C1 segment of cervical spinal cord (tissue), 14 donors: Measurements from ENCODE around the gene ULK3.

ENCODE experiments used
- DNase-seq, 14 donors: peaks; one replicate each; lab custom pipeline; 2025; lab: John Stamatoyannopoulos, UW

Gene ULK3

DNA sequence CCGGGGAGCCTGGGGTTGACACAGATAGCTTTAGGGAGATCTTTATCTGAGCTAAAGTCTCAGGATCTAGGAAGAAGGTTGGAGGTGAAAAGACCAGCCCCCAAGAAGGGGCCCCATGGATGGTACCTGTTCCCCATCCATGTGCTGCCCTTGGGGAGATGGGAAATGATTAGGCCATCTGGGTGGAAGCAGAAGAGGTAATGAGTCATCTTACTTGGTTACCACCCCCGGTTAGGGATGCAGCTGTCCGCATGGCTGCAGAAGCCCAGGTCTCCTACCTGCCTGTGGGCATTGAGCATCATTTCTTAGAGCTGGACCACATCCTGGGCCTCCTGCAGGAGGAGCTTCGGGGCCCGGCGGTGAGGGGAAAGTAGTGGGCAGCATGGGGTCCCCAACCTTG is 19.6 kb downstream of the ULK3 start:
- no peak for DNase-seq

DNA sequence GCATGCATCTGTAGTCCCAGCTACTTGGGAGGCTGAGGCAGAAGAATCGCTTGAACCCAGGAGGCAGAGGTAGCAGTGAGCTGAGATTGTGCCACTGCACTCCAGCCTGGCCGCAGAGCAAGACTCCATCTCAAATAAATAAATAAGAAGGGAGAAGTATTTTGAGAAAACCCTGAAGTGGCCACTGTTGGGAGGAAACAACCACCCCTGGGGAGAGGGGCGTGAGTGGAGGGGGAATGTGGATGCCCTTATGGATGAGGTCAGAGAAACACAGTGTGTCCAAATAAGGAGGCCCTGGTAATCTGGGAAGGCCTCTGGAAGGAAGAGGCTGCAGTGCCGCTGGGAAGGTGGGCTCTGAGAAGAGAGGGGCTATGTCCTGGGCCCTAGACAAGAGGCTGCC is 20.7 kb downstream of the ULK3 start:
- no peak for DNase-seq

DNA sequence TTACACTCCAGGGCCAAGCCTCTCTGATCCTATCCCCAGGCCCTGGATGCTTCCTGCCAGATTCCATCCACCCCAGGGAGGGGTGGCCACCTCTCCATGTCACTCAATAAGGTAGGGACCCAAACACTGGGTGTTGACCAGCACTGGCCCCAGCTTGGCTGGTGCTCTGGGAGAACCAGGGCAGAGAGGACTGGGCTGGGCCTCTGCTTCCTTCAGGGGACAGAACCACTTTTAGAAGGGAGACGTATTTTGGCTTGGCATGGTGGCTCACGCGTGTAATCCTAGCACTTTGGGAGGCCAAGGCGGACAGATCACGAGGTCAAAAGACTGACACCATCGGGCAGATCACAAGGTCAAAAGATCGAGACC is 21.2 kb downstream of the ULK3 start:
- DNase-seq: no peak

DNA sequence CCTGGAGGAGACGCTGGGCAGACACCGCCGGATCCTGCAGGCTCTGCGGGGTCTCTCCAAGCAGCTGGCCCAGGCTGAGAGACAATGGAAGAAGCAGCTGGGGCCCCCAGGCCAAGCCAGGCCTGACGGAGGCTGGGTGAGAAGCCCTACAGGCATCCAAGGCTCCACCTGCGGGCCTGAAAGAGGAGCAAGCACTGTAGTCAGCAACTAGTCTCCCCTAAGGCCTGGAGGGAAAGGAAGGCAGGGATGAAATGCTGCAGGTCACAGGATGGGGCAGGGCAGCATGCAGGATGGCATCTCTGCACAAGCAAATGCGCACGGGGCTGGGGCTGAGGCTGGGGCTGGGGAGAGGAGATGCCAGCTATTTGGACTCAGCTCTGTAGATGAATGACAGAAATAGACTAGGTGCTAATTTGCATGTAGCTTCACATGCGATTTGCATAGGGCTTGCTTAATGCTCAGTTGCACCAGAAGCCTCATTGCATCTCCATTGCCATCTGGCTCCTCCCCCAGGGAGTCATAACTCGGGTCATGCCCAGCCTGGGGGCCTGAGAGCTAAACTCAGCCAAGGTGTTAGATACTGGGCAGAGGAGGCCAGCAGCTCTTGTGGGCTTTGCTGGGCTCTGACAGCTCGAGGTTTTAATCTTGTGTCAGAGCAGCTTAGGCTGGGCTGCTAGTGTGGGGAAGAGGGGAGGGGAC is 21.7 kb downstream of the ULK3 start:
- peak in 1 of 14 donors; percentile 59 for DNase-seq

DNA sequence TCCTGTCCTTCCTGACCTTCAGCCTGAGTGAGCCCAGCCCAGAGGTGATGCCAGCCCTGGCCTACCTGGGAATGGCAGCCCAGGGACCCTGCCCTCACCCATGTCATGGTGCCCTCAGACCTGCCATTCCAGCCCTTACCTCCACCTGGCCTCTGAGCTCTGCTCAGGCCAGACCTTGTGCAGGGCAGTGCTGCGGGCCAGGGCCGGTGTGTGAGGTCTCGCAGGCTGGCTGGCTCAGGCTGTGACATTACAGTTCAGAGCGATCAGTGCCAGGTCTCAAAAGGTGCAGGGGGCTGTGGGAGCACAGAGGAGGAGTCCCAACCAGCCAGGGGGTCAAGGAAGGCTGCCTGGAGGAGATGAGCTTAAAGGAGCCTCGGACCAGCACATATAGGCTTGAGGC is 22.9 kb downstream of the ULK3 start:
- DNase-seq: no peak

DNA sequence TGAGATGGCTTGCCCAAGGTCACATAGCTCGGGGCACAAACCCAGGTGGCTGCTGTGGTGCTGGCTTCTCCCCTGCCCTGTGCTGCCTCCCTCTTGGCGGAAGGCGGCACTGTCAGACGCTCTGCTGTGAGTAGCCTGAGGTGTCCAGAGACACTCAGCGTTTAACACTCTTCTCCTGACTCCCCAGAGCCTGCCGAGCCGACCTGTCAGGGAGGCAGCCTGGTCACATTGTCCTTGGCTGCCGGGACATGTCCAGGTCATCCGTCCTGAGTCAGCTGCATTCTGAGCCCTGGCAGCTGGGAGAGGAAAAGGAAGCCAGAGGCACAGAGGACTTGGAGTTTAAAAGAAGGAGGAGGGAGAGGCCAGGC is 25.6 kb downstream of the ULK3 start:
- DNase-seq: peak in 10 of 14 donors; percentile 9 to 79 (median 27)

DNA sequence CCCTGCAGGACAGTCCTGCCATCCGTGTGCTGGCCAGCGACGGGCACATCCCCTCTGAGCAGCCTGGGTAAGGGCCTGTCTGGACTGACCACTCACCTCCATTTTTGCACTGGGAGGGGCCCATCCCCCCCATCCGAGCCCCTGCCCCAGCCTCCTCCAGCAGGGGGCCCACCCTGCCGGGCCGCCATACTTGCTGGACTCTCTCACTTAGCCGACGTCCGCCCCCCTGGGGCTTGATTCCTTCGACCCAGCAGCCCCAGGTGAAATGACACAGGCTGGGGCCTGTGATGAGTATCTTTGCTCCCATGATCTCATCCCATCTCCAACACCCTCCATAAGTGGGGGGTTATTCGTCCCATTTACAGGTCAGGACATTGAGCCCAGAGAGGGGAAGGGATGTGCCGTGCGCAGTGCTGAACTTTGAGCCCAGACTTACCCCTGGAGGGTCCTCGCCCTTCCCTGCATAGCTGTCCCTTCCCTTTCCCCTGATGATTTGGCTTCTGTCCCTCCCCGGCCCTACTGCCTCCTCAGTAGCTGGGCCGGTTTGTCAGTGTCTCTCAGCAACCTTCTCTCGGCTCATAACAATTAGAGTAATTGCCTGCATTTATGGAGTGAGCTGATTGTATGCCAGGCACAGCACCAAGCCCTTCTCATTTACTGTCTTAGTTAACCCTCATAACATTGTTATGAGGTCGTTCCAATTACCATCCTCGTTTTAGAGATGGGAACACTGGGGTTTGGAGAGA is 26.2 kb downstream of the ULK3 start:
- DNase-seq: peak in 1 of 14 donors; percentile 48

DNA sequence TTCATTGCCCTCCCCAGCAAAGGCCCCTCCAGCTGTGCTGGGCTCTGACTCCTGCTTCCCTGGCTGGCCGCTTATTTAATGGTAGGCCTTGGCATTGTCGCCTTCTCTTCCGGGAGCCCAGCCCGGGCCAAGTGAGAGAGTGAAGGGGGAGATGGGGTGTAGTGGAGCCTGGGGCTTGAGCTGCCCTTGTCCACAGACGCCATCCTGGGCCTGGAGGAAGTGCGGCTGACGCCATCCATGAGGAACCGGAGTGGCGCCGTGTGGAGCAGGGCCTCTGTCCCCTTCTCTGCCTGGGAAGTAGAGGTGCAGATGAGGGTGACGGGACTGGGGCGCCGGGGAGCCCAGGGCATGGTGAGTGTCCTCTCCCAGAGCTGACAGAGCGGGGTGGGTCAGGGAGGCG is 27.0 kb downstream of the ULK3 start:
- DNase-seq: peak in 3 of 14 donors; percentile 7 to 49 (median 27)

DNA sequence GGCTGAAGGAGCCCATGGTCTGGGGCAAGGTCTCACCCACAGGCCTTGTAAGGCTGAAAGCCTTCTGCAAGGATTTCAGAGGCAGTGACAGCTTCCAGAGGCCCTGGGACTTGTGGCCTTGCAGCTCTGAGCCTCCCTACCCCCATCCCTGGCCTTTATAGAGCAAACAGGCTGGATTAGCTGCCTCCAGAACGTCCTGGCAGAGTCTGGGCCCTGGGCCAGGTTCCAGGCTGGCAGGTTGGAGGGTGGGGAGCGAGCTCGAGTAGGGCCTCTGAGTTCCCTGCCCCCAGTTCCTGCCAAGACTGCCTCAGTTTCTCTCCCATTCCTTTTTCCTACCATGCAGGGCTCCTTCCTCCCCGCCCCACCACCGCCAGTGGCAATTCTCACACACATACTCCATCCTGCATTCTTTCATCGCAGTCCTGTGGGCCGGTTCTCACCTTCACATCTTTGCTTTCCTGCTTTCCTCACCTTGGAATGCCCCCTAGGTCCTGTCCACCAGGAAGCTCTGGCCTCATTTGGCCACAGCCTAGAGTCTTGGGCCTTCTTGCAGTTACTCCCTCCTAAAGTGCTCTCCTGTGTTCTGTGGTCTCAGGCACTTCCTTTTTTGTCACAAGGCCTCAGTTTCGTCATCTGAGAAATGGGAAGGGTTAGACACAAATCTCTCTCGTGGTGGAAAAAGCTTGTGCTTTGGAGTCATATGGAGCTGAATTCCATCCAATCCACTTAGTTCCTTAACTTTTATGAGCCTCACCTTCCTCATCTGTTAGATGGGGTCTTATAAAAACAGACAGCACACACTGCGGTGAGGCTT is 27.6 kb downstream of the ULK3 start:
- peak in 9 of 14 donors; percentile 9 to 87 (median 27) for DNase-seq

DNA sequence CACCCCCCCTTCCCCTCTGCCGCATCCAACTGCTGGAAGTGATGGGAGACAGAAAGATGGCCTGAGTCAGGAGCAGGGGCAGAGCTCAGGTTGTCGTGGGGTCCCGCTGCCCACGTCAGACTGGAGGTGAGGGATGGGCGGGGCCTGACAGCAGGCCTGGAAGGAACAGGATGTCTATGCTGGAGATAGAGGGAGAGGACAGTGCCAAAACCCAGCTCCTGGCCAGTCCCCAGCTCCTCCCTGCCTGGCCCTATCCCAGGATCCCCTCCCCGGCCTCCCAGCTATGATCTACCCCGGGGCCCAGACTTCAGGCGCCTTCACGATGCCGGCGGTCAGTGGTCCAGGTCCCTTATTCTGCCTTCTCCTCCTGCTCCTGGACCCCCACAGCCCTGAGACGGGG is 30.4 kb downstream of the ULK3 start, which contains the start of gene LMAN1L:
Gene LMAN1L, plus strand, starts transcription at position 303 of the 400 bp plus-strand sequence. Its CDS starts 20 bp downstream, at position 323.
- peak in 1 of 14 donors; percentile 85 for DNase-seq

DNA sequence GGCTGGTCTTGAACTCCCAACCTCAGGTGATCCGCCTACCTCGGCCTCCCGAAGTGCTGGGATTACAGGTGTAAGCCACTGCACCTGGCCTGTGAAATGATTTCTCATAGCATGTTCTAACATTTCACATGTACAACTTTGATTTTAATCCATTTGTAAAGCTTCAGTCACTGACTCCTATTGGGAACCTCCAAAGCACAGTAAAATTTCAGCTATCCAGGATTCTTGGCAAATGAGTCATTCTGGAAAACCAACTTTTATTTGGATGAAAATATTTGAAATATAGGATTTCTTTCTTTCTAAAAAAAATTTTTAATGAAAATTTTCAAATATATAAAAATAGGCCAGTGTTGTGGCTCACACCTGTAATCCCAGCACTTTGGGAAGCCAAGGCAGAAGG is 33.0 kb downstream of the ULK3 start:
- no peak for DNase-seq

DNA sequence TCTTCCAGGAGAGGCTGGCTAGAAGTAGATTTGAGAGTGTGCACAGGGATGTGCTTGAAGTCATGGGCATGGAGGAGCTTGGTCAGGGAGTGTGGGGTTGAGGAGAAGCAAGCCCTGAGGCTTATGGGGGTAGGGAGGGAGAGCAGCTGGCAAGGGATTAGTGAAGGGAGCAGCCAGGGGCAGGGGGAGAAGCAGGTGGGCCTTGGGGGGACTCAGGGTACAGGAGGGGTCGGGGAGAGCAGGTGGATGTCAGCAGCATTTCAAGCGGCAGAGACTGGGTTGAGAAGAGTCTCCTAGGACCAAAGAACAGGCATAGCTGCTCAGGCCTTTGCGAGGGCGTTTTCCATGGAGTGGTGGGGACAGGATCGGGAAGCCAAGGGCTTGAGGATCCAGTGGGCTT is 33.7 kb downstream of the ULK3 start:
- no peak for DNase-seq

DNA sequence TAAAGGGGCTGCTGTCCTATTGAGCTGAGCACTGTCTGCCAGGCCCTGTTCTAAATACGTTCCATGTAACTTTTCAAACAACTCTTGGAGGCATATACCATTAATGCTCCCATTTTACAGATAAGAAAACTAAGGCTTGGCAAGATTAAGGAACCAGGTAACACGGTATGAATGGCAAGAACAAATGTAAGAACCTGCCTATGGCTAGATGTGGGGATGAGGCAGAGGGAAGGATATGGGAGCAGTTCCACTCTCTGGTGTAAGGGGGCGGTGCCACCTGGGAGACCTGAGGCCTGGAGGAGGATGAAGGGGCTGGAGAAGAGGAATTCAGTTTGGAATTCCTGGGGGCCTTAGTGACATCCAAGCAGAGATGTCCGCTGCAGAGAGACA is 34.1 kb downstream of the ULK3 start:
- no peak for DNase-seq

DNA sequence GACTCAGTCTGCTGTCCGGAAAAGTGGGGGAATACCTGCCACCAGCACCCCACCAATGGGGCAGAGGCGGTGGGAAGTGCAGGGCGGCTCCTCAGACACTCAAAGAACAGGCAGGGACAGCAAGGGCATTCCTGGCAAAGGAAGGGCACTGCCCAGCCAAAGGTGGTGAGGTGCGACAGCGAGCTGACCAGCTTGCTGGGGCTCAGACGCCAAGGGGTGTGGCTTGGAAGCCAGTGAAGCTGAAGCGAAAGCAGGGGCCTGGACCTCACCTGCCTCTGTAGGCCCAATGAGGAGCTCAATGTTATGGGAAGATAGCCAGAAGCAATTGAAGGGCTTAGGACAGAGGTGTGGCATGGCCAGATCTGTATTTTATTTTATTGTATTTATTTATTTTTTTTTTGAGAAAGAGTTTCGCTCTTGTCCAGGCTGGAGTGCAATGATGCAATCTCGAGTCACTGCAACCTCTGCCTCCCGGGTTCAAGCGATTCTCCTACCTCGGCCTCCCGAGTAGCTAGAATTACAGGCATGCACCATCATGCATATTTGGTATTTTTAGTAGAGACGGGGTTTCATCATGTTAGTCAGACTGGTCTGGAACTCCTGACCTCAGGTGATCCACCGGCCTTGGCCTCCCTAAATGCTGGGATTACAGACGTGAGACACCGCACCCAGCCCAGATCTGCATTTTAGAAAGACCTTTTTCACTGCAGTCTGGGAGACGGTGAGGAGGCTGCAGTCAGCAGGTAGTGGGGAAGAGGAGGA is 34.7 kb downstream of the ULK3 start:
- DNase-seq: peak in 1 of 14 donors; percentile 83

DNA sequence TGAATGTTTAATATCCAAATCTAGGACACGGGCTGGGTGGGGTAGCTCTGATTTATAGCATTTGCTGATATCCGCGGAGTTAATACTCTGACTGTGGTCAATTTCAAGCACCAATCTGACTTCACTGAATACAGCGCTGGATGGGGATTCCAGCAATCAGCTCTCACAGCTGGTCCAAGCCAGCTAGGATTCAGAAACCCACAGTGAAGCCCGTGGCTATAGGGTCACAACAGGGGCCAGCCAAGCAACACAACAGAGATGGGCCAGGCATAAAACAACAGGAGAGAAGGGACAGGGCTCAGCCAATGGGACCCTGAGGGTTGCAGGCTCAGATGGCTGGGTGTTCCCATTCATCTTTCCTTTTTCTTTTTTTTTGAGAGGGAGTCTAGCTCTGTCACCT is 35.7 kb downstream of the ULK3 start:
- no peak for DNase-seq

DNA sequence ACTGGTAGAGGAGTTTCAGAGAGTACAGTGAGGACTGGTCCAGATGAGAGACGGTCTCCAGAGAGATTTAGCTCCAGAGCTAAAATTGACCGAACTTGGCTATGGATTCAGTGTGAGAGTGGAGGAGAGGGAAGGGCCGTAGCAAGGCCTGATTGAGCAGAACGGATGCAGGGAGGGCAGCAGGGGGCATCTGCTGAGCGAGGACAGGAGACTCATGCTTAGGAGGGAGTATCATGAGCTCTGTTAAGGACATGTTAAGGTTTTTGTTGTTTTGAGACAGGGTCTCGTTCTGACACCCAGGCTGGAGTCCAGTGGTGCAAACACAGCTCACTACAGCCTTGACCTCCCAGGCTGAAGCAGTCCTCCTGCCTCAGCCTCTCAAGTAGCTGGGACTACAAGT is 38.0 kb downstream of the ULK3 start:
- DNase-seq: no peak

DNA sequence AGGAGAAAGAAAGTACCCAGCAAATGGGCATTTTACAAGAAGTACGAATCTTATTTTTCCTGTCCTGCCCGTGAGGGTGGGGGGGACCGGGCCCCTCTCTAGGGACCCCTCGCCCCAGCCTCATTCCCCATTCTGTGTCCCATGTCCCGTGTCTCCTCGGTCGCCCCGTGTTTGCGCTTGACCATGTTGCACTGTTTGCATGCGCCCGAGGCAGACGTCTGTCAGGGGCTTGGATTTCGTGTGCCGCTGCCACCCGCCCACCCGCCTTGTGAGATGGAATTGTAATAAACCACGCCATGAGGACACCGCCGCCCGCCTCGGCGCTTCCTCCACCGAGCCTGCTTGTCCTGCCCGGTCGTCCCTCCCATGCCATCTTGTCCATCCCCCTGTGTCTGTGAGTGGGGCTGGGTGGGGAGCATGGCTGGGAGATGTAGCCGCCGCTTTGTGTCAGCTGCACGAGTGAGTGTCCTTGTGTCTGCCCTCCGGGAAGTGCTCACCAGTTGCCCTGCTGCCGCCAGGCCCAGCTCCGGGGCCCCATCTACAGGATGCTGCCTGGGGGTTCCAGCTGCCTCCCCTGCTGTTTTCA is 40.0 kb downstream of the ULK3 start:
- no peak for DNase-seq

DNA sequence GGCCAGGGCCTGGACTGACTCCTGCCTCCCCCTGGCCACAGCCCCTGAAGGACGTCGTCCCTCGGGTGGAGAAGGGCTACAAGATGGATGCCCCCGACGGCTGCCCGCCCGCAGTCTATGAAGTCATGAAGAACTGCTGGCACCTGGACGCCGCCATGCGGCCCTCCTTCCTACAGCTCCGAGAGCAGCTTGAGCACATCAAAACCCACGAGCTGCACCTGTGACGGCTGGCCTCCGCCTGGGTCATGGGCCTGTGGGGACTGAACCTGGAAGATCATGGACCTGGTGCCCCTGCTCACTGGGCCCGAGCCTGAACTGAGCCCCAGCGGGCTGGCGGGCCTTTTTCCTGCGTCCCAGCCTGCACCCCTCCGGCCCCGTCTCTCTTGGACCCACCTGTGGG is 40.7 kb downstream of the ULK3 start:
- no peak for DNase-seq

DNA sequence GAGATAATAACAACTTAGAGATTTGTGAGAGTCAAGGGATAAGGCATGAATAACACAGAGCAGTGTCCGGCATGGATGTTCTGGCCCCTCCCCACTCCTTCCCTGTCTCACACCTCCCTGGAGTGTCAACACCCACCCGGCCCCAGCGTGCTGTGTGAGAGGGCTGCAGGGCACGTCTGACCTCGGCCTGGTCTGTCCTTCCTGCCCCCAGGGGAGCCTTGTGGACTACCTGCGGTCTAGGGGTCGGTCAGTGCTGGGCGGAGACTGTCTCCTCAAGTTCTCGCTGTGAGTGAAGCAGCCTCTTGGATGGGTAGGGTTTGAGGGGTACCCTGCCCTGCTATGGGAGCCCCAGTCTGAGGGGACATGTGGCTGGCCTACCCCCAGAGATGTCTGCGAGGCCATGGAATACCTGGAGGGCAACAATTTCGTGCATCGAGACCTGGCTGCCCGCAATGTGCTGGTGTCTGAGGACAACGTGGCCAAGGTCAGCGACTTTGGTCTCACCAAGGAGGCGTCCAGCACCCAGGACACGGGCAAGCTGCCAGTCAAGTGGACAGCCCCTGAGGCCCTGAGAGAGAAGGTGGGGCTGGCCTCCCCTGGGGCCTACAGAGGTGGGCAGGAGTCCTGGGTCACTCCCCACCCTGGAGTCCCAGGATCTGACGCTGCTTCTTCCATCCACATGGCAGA is 41.5 kb downstream of the ULK3 start:
- DNase-seq: no peak

DNA sequence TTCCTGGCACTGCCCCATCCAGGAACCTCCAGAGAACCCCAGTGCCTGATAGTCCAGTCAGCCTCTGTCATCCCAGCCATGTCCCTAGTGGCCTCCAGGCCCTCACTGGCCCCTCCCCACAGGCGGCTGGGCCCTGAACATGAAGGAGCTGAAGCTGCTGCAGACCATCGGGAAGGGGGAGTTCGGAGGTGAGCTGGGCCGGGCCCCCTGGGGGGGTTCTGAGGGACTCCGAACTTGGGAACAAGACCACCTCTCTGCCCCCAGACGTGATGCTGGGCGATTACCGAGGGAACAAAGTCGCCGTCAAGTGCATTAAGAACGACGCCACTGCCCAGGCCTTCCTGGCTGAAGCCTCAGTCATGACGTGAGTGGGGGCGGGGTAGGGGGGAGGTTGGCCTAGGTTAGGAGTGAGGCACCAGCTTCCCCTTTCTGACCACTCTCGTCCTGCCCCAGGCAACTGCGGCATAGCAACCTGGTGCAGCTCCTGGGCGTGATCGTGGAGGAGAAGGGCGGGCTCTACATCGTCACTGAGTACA is 42.3 kb downstream of the ULK3 start:
- peak in 1 of 14 donors; percentile 31 for DNase-seq
